ENCODE data around the gene PCP2. TPM values are rescaled to one million over a fixed set of nuclear protein-coding genes. Genes with fewer than 3 reads are reported as not detected.

The PCP2 gene
- total and polyA plus RNA-seq, 2 donors (not counting 1 experiment from before 2014, with no cell fraction given) = 6.5 to 9.3 TPM

GRCh38 chr19:7680606-7681339 lies 47.3 kb upstream of the PCP2 start, which contains the start of gene TRAPPC5:
Gene TRAPPC5, plus strand, starts transcription at chr19:7680833. Its CDS starts 1,421 bp downstream, at chr19:7682254.
- H3K27me3 Mint-ChIP-seq = peaks cover 15% of the 10 kb centered on the region
- ChIA-PET POLR2A (interaction anchor here (0.6 to 1.5 kb wide), 8 partner anchors 17 to 125 kb away, joined by 3 to 15 read pairs (median 4); partner anchors contain the start of gene FCER2), CTCF (interaction anchor here (0.5 to 5.4 kb wide), 50 partner anchors 10 to 578 kb away, joined by 3 to 145 read pairs (median 5); partner anchors contain the start of genes FCER2, MAP2K7, PET100 and RETN)
- peak within 1 kb of the TSS; percentile 94 for H3K4me2 ChIP-seq (replicated peaks; ENCODE audit: low read depth, low read length, poor library complexity, severe bottlenecking)
- peak within 1 kb of the TSS; percentile 79 to 92 for H3K27ac ChIP-seq (ENCODE audit: low read length in 2 of 2)
- peak within 1 kb of the TSS; percentile 85 for H2AFZ ChIP-seq (ENCODE audit: insufficient read depth, low read depth, low read length, poor library complexity, severe bottlenecking)
- peaks cover 32% of the 10 kb centered on the region for H3K79me2 ChIP-seq (ENCODE audit: control insufficient read depth, insufficient read depth, low read length)
- intact Hi-C loops (cut with micrococcal nuclease) = loop anchor here (1.0 to 5.0 kb wide), 4 partner anchors 14 to 37 kb away; partner anchors contain the start of gene FCER2
- peaks cover 63% of the 10 kb centered on the region for H3K4me1 Mint-ChIP-seq
- peaks cover 37 to 45% of the 10 kb centered on the region in 2 donors for H3K4me1 ChIP-seq (ENCODE audit: control insufficient read depth in 2 of 2, insufficient read depth in 2 of 2, low read length in 2 of 2)
- peak within 1 kb of the TSS; percentile 87 for H3K4me3 Mint-ChIP-seq
- no peak for TF ChIP-seq EZH2 (IDR thresholded peaks at IDR 0.05; ENCODE audit: borderline replicate concordance, insufficient read depth, low read depth, low read length, poor library complexity, severe bottlenecking)
- TF ChIP-seq, protein P1, sequence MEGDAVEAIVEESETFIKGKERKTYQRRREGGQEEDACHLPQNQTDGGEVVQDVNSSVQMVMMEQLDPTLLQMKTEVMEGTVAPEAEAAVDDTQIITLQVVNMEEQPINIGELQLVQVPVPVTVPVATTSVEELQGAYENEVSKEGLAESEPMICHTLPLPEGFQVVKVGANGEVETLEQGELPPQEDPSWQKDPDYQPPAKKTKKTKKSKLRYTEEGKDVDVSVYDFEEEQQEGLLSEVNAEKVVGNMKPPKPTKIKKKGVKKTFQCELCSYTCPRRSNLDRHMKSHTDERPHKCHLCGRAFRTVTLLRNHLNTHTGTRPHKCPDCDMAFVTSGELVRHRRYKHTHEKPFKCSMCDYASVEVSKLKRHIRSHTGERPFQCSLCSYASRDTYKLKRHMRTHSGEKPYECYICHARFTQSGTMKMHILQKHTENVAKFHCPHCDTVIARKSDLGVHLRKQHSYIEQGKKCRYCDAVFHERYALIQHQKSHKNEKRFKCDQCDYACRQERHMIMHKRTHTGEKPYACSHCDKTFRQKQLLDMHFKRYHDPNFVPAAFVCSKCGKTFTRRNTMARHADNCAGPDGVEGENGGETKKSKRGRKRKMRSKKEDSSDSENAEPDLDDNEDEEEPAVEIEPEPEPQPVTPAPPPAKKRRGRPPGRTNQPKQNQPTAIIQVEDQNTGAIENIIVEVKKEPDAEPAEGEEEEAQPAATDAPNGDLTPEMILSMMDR (IDR thresholded peaks at IDR 0.05) = peak; percentile 95
- peak; percentile 65 for ATAC-seq (ENCODE audit: low read depth)
- H3K36me3 ChIP-seq (replicated peaks in 1 of 2; ENCODE audit: control extremely low read depth in 1 of 2, control insufficient read depth in 1 of 2, extremely low read depth in 1 of 2, insufficient read depth in 2 of 2, low read length in 1 of 2) = peaks cover 0 to 21% of the 10 kb centered on the region in 2 experiments
- peak within 1 kb of the TSS; percentile 92 for H3K27ac Mint-ChIP-seq
- peaks cover 33% of the 10 kb centered on the region for H4K20me1 ChIP-seq (ENCODE audit: control insufficient read depth, insufficient read depth, low read length, poor library complexity, severe bottlenecking)
- under 1% methylated on average over 79 of the region's 79 CpGs for WGBS (ENCODE audit: insufficient coverage)
- peaks cover 0 to 9% (median 0%) of the 10 kb centered on the region in 3 donors for H3K9me3 ChIP-seq (ENCODE audit: control extremely low read depth in 1 of 3, control insufficient read depth in 2 of 3, insufficient read depth in 1 of 3, low read length in 2 of 3)
- peak within 1 kb of the TSS; percentile 79 for H3K9ac ChIP-seq (ENCODE audit: low read length)
- no peaks in the 10 kb centered on the region for H3K9me3 Mint-ChIP-seq (ENCODE audit: insufficient read depth)
- peak; percentile 93 for DNase-seq
- H3K4me3 ChIP-seq (ENCODE audit: control extremely low read depth in 1 of 5, extremely low read depth in 1 of 5, insufficient read depth in 1 of 5, low read depth in 2 of 5, low read length in 4 of 5) = peak within 1 kb of the TSS; percentile 35 to 98 (median 93)
- H3K27me3 ChIP-seq (replicated peaks in 1 of 4; ENCODE audit: control extremely low read depth in 1 of 4, control insufficient read depth in 3 of 4, insufficient read depth in 4 of 4, low read length in 3 of 4) = peaks cover 0 to 21% (median 3%) of the 10 kb centered on the region in 4 experiments
